Heart left ventricle (tissue), 16 donors: ENCODE data around the gene MICALL2. TPM values are rescaled to one million over a fixed set of nuclear protein-coding genes. Genes with fewer than 3 reads are reported as not detected.

ENCODE experiments used
- ATAC-seq, 4 donors: fragments of 200-7000 bp; cut with Tn5 transposase; one replicate each; pipeline ENCODE4 v1.9.1; 2020 to 2022; ENCODE audit warnings: moderate library complexity in 4 of 4, mild to moderate bottlenecking in 3 of 4, moderate number of reproducible peaks in 1 of 4
- DNase-seq, 5 donors: peaks; one replicate each; pipeline ENCODE4 v3.0.0-alpha.2; 2020
- H3K27ac ChIP-seq, 12 donors: fragments of 200-600 bp; sonication (generic) in 4 of 12; one replicate each; pipeline versions ENCODE4 v1.5.0 to v1.8.0; 2016 to 2022; ENCODE audit warnings: mild to moderate bottlenecking in 2 of 12
- H3K27me3 ChIP-seq, 9 donors: fragments of 200-600 bp; sonication (generic) in 2 of 9; one replicate each; pipeline versions ENCODE4 v1.5.1 to v1.8.0; 2016 to 2022; ENCODE audit warnings: mild to moderate bottlenecking in 3 of 9
- H3K36me3 ChIP-seq, 9 donors: fragments of 200-600 bp; sonication (generic) in 2 of 9; one replicate each; pipeline versions ENCODE4 v1.5.0 to v1.8.0; 2018 to 2022; ENCODE audit warnings: mild to moderate bottlenecking in 2 of 9
- H3K4me1 ChIP-seq, 12 donors: fragments of 200-600 bp; sonication (generic) in 4 of 12; one replicate each; pipeline versions ENCODE4 v1.5.0 to v1.8.0; 2016 to 2022; ENCODE audit warnings: mild to moderate bottlenecking in 3 of 12
- H3K4me3 ChIP-seq, 12 donors: fragments of 200-600 bp; sonication (generic) in 4 of 12; one replicate each; pipeline versions ENCODE4 v1.5.0 to v1.8.0; 2017 to 2022; ENCODE audit warnings: mild to moderate bottlenecking in 9 of 12, moderate library complexity in 4 of 12
- H3K9me3 ChIP-seq, 12 donors: fragments of 200-600 bp; sonication (generic) in 4 of 12; one replicate each; pipeline versions ENCODE4 v1.5.0 to v1.8.0; 2016 to 2022; ENCODE audit warnings: mild to moderate bottlenecking in 1 of 12
- CTCF ChIP-seq, 12 donors: fragments of 200-600 bp; sonication (generic) in 4 of 12; IDR thresholded peaks; one replicate each; pipeline versions ENCODE4 v1.5.0 to v1.8.0; 2018 to 2022; ENCODE audit warnings: antibody characterized with exemption in 12 of 12, mild to moderate bottlenecking in 5 of 12
- POLR2A ChIP-seq, 2 donors: fragments of 450-650 bp; IDR thresholded peaks; one replicate each; pipeline ENCODE4 v1.6.1; 2017; ENCODE audit warnings: antibody characterized with exemption in 2 of 2, mild to moderate bottlenecking in 2 of 2, moderate library complexity in 2 of 2
- WGBS, 4 donors: extraction: QIAGEN DNeasy Blood & Tissue Kit in 2 of 4; methylation state at CpG; one replicate each; pipeline versions ENCODE4 v1.1.5 to v1.1.7; 2013 to 2018; 5-methylcytosine and 5-hydroxymethylcytosine counted together
- intact Hi-C, 10 donors: fragments of 100-400 bp; cut with DNase I; formaldehyde crosslinking; loops; one replicate each; pipeline versions ENCODE4 v1.11.1 to v1.14.2; 2022
- polyA plus RNA-seq, 2 donors: library from polyadenylated mRNA; stranded (reverse); fragments of 200-250 nt; gene quantifications; one replicate each; pipeline ENCODE4 v1.2.3, GENCODE V29; 2013
- total RNA-seq, 9 donors: library from RNA; depleted of rRNA in 2 of 9; stranded (reverse); fragments of >200 nt in 2 of 9; fragmentation: NEBNext Ultra II Directional in 3 of 9; extraction: Animal tissue kit (Norgen Biotek cat#: 25700) in 3 of 9; gene quantifications; one replicate each; pipeline versions ENCODE4 v1.1.0 to v1.2.4, GENCODE V29; 2016 to 2023
- donor health status: ischemic (EF 13 %, LVEDD 7.1; RV severe dilation, severe dysfunction).
- donor health status: healthy with polysubstance abuse.
- donor health status: DM: no; HTN: yes; CAD: no.
- donor health status: DM: no; HTN: no; CAD: no.
- donor health status: ischemic (EF 25% LVEDD 6.9; RV normal size, moderate dysfunction).
- donor health status: ischemic (EF 25% LVEDD 5.7; RV mildly dilated, moderate dysfunction).
- donor health status: healthy.
- donor health status: DM: yes; HTN: yes; CAD: no.
- donor health status: ischemic (EF 35%, LVEDD 5.7; RV mildly dilated, moderate dysfunction).
- donor health status: nonischemic (EF 11% LVEDD 7.7; RV severe dilation, severe dysfunction).
- donor health status: DM: yes; HTN: yes; CAD: no.
- donor health status: PGD.
- donor health status: ischemic (EF 29% LVEDD 5.4; RV normal size, mild dysfunction).
- donor health status: nonischemic (EF 23%, LVEDD 6.1; RV moderate dilation, normal function).

The MICALL2 gene
- total and polyA plus RNA-seq, 11 donors = 2.5 to 18.3 (median 8.4) TPM

- Histone ChIP-seq H3K27ac (no peak overlapping the region), H3K4me1 (no peaks in the 10 kb centered on the region), H3K27me3 (no peaks in the 10 kb centered on the region), H3K36me3 (peaks cover 3 to 97% (median 86%) of the 10 kb centered on the region in 9 donors), H3K4me3 (no peak overlapping the region), H3K9me3 (no peaks in the 10 kb centered on the region)
- 86 to 97% (median 89%) methylated on average over 33 of the region's 33 CpGs for WGBS, 4 donors
- DNase-seq = no peak
- intact Hi-C loops = no loop called here
- no peak for ATAC-seq
- TF ChIP-seq POLR2A (IDR thresholded peaks at IDR 0.05) (no peak), CTCF (IDR thresholded peaks at IDR 0.05) (no peak)
These were observed 33.4 kb upstream of the MICALL2 start for GRCh38 chr7:1492640-1493039.

- H3K27me3 ChIP-seq = no peaks in the 10 kb centered on the region
- H3K4me3 ChIP-seq = no peak overlapping the region
- ATAC-seq = no peak
- 92 to 97% (median 95%) methylated on average over 10 of the region's 10 CpGs for WGBS, 4 donors
- no peaks in the 10 kb centered on the region for H3K4me1 ChIP-seq
- H3K27ac ChIP-seq = no peak overlapping the region
- DNase-seq = no peak
- intact Hi-C loops = no loop called here
- H3K9me3 ChIP-seq = no peaks in the 10 kb centered on the region
- H3K36me3 ChIP-seq = peaks cover 3 to 97% (median 86%) of the 10 kb centered on the region in 9 donors
- TF ChIP-seq CTCF (IDR thresholded peaks at IDR 0.05) (no peak), POLR2A (IDR thresholded peaks at IDR 0.05) (no peak)
These were observed 33.0 kb upstream of the MICALL2 start for GRCh38 chr7:1492221-1492620.

GRCh38 chr7:1490837-1491236 is 31.6 kb upstream of the MICALL2 start:
- no peaks in the 10 kb centered on the region for H3K27me3 ChIP-seq
- H3K27ac ChIP-seq = no peak overlapping the region
- H3K9me3 ChIP-seq = no peaks in the 10 kb centered on the region
- no peak overlapping the region for H3K4me3 ChIP-seq
- DNase-seq = no peak
- intact Hi-C loops = no loop called here
- no peaks in the 10 kb centered on the region for H3K4me1 ChIP-seq
- 90 to 95% (median 93%) methylated on average over 18 to 19 of the region's 19 CpGs for WGBS, 4 donors
- H3K36me3 ChIP-seq = peaks cover 0 to 97% (median 88%) of the 10 kb centered on the region in 9 donors
- ATAC-seq = no peak
- TF ChIP-seq CTCF (IDR thresholded peaks at IDR 0.05) (no peak), POLR2A (IDR thresholded peaks at IDR 0.05) (no peak)

GRCh38 chr7:1489336-1489735 is 30.1 kb upstream of the MICALL2 start:
- Histone ChIP-seq H3K36me3 (peaks cover 0 to 96% (median 88%) of the 10 kb centered on the region in 9 donors), H3K27me3 (no peaks in the 10 kb centered on the region), H3K4me3 (no peak overlapping the region), H3K9me3 (no peaks in the 10 kb centered on the region), H3K27ac (no peak overlapping the region), H3K4me1 (no peaks in the 10 kb centered on the region)
- 92 to 97% (median 93%) methylated on average over 18 of the region's 18 CpGs for WGBS, 4 donors
- DNase-seq = no peak
- intact Hi-C loops = no loop called here
- no peak for ATAC-seq
- TF ChIP-seq POLR2A (IDR thresholded peaks at IDR 0.05) (no peak), CTCF (IDR thresholded peaks at IDR 0.05) (no peak)
